GM10266 (cell line): ENCODE results near the gene CDKN2C.

Experiments
- DNase-seq: peaks from one replicate; pipeline ENCODE4 v3.0.0; 2012; ENCODE audit errors: extremely low spot score
- TF ChIP-seq, protein P1 (sequence below): IDR thresholded peaks from 2 replicates; pipeline ENCODE4 v1.5.1; 2012; ENCODE audit warnings: mild to moderate bottlenecking, low read depth; ENCODE audit not compliant: control insufficient read depth, insufficient read depth; ENCODE audit errors: missing control alignments

The CDKN2C gene

DNA sequence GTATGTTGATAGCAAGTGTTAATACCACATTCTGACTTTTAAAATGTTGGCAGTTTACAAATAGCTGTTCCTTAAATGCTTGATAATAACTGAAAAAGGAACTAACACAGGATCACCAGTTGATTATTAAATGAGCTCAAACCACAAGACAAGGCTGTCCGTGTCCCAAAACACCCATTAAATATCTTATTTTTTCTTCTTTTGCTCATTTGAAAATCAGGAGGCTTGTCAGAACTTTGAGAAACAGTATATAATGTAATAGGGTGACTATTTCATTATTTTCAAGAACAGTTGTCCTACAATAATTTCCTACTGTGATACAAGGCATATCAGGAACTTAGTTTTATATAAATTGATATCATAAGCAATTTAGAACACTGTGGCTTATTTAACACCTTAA, 2.7 kb downstream of the CDKN2C start:
- no peak for DNase-seq
- TF ChIP-seq, protein P1, sequence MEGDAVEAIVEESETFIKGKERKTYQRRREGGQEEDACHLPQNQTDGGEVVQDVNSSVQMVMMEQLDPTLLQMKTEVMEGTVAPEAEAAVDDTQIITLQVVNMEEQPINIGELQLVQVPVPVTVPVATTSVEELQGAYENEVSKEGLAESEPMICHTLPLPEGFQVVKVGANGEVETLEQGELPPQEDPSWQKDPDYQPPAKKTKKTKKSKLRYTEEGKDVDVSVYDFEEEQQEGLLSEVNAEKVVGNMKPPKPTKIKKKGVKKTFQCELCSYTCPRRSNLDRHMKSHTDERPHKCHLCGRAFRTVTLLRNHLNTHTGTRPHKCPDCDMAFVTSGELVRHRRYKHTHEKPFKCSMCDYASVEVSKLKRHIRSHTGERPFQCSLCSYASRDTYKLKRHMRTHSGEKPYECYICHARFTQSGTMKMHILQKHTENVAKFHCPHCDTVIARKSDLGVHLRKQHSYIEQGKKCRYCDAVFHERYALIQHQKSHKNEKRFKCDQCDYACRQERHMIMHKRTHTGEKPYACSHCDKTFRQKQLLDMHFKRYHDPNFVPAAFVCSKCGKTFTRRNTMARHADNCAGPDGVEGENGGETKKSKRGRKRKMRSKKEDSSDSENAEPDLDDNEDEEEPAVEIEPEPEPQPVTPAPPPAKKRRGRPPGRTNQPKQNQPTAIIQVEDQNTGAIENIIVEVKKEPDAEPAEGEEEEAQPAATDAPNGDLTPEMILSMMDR, result no peak

- DNase-seq, result no peak
- TF ChIP-seq, protein P1, result no peak
Observed at GRCh38 chr1:50973255-50973654, 3.2 kb downstream of the CDKN2C start.

GRCh38 chr1:50973875-50974617, 4.0 kb downstream of the CDKN2C start:
- no peak for DNase-seq
- TF ChIP-seq, protein P1, result no peak

DNA sequence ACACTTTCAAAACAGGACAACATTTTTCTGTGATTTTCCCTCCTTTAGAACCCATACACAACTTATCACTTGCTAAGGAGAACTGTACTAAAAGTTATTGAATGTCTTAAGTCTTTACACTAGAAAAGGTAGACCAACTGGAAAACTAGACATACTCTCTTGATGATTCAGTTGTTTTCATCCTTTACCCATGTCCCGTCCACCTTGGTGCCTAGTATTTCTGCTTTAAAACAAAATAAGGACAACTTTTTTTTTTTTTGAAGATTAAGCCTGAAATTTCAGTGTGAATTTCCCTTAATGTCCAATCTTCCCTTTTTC, 4.5 kb downstream of the CDKN2C start:
- no peak for DNase-seq
- TF ChIP-seq, protein P1, result no peak

DNA sequence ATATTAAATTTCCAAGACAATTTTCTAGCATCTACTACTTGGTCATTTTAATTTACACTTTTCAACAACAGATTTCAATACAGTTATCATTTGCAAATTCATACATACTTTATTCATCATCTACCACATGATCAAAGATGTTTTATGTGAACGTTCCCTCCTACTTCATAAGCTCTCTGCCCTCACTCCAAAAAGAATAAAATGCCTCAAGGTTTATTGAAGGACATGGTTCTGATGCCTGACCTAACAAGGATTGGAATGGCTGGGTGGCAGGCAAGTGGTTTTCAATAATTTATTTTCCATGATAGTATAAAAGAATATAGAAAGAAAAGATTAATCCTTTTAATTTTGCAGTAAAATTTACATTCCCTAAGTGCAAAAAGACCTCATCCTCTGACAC, 5.4 kb downstream of the CDKN2C start:
- TF ChIP-seq, protein P1, result no peak
- no peak for DNase-seq

GRCh38 chr1:50976111-50976889, 6.3 kb downstream of the CDKN2C start:
- no peak for DNase-seq
- TF ChIP-seq, protein P1, result no peak
